Measurements from ENCODE around the gene RFT1.

- TF ChIP-seq CTCF (IDR thresholded peaks at IDR 0.05; ENCODE audit: low read depth, low read length, poor library complexity, severe bottlenecking) (no peak), EZH2phosphoT487 (IDR thresholded peaks at IDR 0.05; ENCODE audit: borderline replicate concordance, low read length) (no peak)
These were observed 28.3 kb downstream of the RFT1 start for GRCh38 chr3:53101956-53102355.

Measured in DOHH2 (cell line).